Measurements from ENCODE around the gene SERAC1. TPM values are rescaled to one million over a fixed set of nuclear protein-coding genes. Genes with fewer than 3 reads are reported as not detected.
"Not testable (repeated sequence)": the region's sequence is repeated elsewhere in the genome, so short reads cannot be mapped to it uniquely, and the experiment has no call there.

Gene SERAC1
- total and polyA plus RNA-seq, 4 donors, result 2.0 to 4.4 (median 2.3) TPM

DNA sequence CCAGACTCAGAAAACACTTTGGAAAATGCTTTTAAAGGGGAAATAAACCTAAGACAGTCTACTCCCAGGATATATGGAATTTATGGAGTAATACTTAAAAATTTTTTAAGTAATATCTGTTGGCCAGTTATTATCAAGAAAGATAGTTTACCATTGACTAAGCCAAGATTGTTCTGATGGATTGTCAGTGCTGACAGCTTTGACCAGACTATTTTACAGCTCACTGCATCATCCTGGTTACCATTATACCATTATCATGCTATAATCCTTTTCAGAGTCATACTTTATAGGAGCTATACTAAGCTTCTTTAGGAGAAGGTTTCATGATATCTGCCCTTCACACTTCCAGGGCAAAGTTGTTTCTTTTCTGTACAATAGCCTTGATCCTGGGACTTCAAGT lies 16.5 kb upstream of the SERAC1 start:
- Histone ChIP-seq H3K4me3 (ENCODE audit: low read depth in 1 of 3, low read length in 3 of 3) (no peak overlapping the region), H3K27ac (ENCODE audit: low read depth in 1 of 2, low read length in 2 of 2) (no peak overlapping the region), H3K36me3 (ENCODE audit: control insufficient read depth in 4 of 4, insufficient read depth in 3 of 4, low read depth in 1 of 4, low read length in 3 of 4) (peaks cover 0 to 3% (median 1%) of the 10 kb centered on the region in 4 donors), H3K9me3 (ENCODE audit: control insufficient read depth in 4 of 4, low read length in 3 of 4) (peaks cover 0 to 3% (median 0%) of the 10 kb centered on the region in 4 donors), H3K4me1 (ENCODE audit: control insufficient read depth in 4 of 4, insufficient read depth in 4 of 4, low read length in 3 of 4) (peaks cover 0 to 14% (median 0%) of the 10 kb centered on the region in 4 donors), H3K27me3 (ENCODE audit: control insufficient read depth in 4 of 4, insufficient read depth in 4 of 4, low read length in 3 of 4) (no peaks in the 10 kb centered on the region), H3K9ac (ENCODE audit: low read depth in 1 of 2, low read length in 2 of 2) (no peak overlapping the region)
- DNase-seq (ENCODE audit: low spot score), result no peak
- TF ChIP-seq, protein P1, sequence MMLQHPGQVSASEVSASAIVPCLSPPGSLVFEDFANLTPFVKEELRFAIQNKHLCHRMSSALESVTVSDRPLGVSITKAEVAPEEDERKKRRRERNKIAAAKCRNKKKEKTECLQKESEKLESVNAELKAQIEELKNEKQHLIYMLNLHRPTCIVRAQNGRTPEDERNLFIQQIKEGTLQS (IDR thresholded peaks at IDR 0.05), result no peak

- not testable (repeated sequence) for H3K36me3 ChIP-seq (ENCODE audit: control insufficient read depth in 4 of 4, insufficient read depth in 3 of 4, low read depth in 1 of 4, low read length in 3 of 4); H3K27ac ChIP-seq (ENCODE audit: low read depth in 1 of 2, low read length in 2 of 2); H3K9me3 ChIP-seq (ENCODE audit: control insufficient read depth in 4 of 4, low read length in 3 of 4); H3K27me3 ChIP-seq (ENCODE audit: control insufficient read depth in 4 of 4, insufficient read depth in 4 of 4, low read length in 3 of 4); H3K4me3 ChIP-seq (ENCODE audit: low read depth in 1 of 3, low read length in 3 of 3); H3K9ac ChIP-seq (ENCODE audit: low read depth in 1 of 2, low read length in 2 of 2)
- peaks cover 0 to 13% (median 0%) of the 10 kb centered on the region in 4 donors for H3K4me1 ChIP-seq (ENCODE audit: control insufficient read depth in 4 of 4, insufficient read depth in 4 of 4, low read length in 3 of 4)
- TF ChIP-seq FOXA1 (IDR thresholded peaks at IDR 0.05) (peak; percentile 80), RXRA (IDR thresholded peaks at IDR 0.05) (peak; percentile 3 to 14), HNF4A (conservative IDR thresholded peaks at IDR 0.05) (peak; percentile 79 to 82), HNF4G (IDR thresholded peaks at IDR 0.05) (peak; percentile 70), FOXA2 (IDR thresholded peaks at IDR 0.05) (peak; percentile 93), SP1 (IDR thresholded peaks at IDR 0.05) (peak; percentile 94), YY1 (IDR thresholded peaks at IDR 0.05) (peak; percentile 94)
- TF ChIP-seq, protein P2, sequence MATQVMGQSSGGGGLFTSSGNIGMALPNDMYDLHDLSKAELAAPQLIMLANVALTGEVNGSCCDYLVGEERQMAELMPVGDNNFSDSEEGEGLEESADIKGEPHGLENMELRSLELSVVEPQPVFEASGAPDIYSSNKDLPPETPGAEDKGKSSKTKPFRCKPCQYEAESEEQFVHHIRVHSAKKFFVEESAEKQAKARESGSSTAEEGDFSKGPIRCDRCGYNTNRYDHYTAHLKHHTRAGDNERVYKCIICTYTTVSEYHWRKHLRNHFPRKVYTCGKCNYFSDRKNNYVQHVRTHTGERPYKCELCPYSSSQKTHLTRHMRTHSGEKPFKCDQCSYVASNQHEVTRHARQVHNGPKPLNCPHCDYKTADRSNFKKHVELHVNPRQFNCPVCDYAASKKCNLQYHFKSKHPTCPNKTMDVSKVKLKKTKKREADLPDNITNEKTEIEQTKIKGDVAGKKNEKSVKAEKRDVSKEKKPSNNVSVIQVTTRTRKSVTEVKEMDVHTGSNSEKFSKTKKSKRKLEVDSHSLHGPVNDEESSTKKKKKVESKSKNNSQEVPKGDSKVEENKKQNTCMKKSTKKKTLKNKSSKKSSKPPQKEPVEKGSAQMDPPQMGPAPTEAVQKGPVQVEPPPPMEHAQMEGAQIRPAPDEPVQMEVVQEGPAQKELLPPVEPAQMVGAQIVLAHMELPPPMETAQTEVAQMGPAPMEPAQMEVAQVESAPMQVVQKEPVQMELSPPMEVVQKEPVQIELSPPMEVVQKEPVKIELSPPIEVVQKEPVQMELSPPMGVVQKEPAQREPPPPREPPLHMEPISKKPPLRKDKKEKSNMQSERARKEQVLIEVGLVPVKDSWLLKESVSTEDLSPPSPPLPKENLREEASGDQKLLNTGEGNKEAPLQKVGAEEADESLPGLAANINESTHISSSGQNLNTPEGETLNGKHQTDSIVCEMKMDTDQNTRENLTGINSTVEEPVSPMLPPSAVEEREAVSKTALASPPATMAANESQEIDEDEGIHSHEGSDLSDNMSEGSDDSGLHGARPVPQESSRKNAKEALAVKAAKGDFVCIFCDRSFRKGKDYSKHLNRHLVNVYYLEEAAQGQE (IDR thresholded peaks at IDR 0.05), result peak; percentile 12
- 62% methylated on average over 16 of the region's 16 CpGs for WGBS
- peak; percentile 45 for DNase-seq (ENCODE audit: low spot score)
Observed at GRCh38 chr6:158183174-158183972, 15.3 kb upstream of the SERAC1 start.

DNA sequence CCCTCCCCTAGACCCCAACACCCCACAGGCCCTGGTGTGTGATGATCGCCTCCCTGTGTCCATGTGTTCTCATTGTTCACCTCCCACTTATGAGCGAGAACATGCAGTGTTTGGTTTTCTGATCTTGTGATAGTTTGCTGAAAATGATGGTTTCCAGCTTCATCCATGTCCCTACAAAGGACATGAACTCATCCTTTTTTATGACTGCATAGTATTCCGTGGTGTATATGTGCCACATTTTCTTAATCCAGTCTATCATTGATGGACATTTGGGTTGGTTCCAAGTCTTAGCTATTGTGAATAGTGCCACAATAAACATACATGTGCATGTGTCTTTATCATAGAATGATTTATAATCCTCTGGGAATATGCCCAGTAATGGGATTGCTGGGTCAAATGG lies 9.7 kb upstream of the SERAC1 start:
- not testable (repeated sequence) for H3K36me3 ChIP-seq (ENCODE audit: control insufficient read depth in 4 of 4, insufficient read depth in 3 of 4, low read depth in 1 of 4, low read length in 3 of 4); DNase-seq (ENCODE audit: low spot score); H3K27me3 ChIP-seq (ENCODE audit: control insufficient read depth in 4 of 4, insufficient read depth in 4 of 4, low read length in 3 of 4); H3K27ac ChIP-seq (ENCODE audit: low read depth in 1 of 2, low read length in 2 of 2); H3K4me1 ChIP-seq (ENCODE audit: control insufficient read depth in 4 of 4, insufficient read depth in 4 of 4, low read length in 3 of 4); H3K9me3 ChIP-seq (ENCODE audit: control insufficient read depth in 4 of 4, low read length in 3 of 4); H3K9ac ChIP-seq (ENCODE audit: low read depth in 1 of 2, low read length in 2 of 2); H3K4me3 ChIP-seq (ENCODE audit: low read depth in 1 of 3, low read length in 3 of 3)
- 99% methylated on average over 3 of the region's 3 CpGs for WGBS

GRCh38 chr6:158175111-158175510 lies 7.0 kb upstream of the SERAC1 start:
- H3K27me3 ChIP-seq (ENCODE audit: control insufficient read depth in 4 of 4, insufficient read depth in 4 of 4, low read length in 3 of 4), result no peaks in the 10 kb centered on the region
- H3K4me3 ChIP-seq (ENCODE audit: low read depth in 1 of 3, low read length in 3 of 3), result no peak overlapping the region
- WGBS, result 94% methylated on average over 3 of the region's 3 CpGs
- H3K27ac ChIP-seq (ENCODE audit: low read depth in 1 of 2, low read length in 2 of 2), result no peak overlapping the region
- DNase-seq (ENCODE audit: low spot score), result no peak
- no peaks in the 10 kb centered on the region for H3K9me3 ChIP-seq (ENCODE audit: control insufficient read depth in 4 of 4, low read length in 3 of 4)
- H3K4me1 ChIP-seq (ENCODE audit: control insufficient read depth in 4 of 4, insufficient read depth in 4 of 4, low read length in 3 of 4), result peaks cover 0 to 3% (median under 1%) of the 10 kb centered on the region in 4 donors
- H3K36me3 ChIP-seq (ENCODE audit: control insufficient read depth in 4 of 4, insufficient read depth in 3 of 4, low read depth in 1 of 4, low read length in 3 of 4), result no peaks in the 10 kb centered on the region
- H3K9ac ChIP-seq (ENCODE audit: low read depth in 1 of 2, low read length in 2 of 2), result no peak overlapping the region
- no peak for TF ChIP-seq TAF1 (conservative IDR thresholded peaks at IDR 0.05)
- TF ChIP-seq FOXA1 (IDR thresholded peaks at IDR 0.05), result no peak
- TF ChIP-seq YY1 (IDR thresholded peaks at IDR 0.05), result no peak
- no peak for TF ChIP-seq EGR1 (IDR thresholded peaks at IDR 0.05; ENCODE audit: low read depth in 2 of 2)
- TF ChIP-seq MAX (IDR thresholded peaks at IDR 0.05), result no peak
- TF ChIP-seq, protein P3, sequence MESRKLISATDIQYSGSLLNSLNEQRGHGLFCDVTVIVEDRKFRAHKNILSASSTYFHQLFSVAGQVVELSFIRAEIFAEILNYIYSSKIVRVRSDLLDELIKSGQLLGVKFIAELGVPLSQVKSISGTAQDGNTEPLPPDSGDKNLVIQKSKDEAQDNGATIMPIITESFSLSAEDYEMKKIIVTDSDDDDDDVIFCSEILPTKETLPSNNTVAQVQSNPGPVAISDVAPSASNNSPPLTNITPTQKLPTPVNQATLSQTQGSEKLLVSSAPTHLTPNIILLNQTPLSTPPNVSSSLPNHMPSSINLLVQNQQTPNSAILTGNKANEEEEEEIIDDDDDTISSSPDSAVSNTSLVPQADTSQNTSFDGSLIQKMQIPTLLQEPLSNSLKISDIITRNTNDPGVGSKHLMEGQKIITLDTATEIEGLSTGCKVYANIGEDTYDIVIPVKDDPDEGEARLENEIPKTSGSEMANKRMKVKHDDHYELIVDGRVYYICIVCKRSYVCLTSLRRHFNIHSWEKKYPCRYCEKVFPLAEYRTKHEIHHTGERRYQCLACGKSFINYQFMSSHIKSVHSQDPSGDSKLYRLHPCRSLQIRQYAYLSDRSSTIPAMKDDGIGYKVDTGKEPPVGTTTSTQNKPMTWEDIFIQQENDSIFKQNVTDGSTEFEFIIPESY (IDR thresholded peaks at IDR 0.05), result no peak
- no peak for TF ChIP-seq RAD21 (IDR thresholded peaks at IDR 0.05)
- TF ChIP-seq SP1 (IDR thresholded peaks at IDR 0.05), result no peak
- no peak for TF ChIP-seq JUND (IDR thresholded peaks at IDR 0.05)
- no peak for TF ChIP-seq HNF4G (IDR thresholded peaks at IDR 0.05)
- TF ChIP-seq RXRA (IDR thresholded peaks at IDR 0.05), result no peak
- TF ChIP-seq FOXA2 (IDR thresholded peaks at IDR 0.05), result no peak
